HepG2 (cell line): Measurements from ENCODE around the gene ZC3H13. TPM values are rescaled to one million over a fixed set of nuclear protein-coding genes. Genes with fewer than 3 reads are reported as not detected.

Experiments used
- ATAC-seq: fragments of 200-7000 bp; cut with Tn5 transposase; 3 replicates; pipeline ENCODE4 v1.9.1; 2020; ENCODE audit warnings: mild to moderate bottlenecking, moderate library complexity
- BruUV-seq: library from RNA; stranded (reverse); fragments of 400-500 nt; replicated peaks from 2 replicates; lab custom pipeline; 2021; lab: Mats Ljungman, UMichigan
- CTCF ChIA-PET: fragments of 300-600 bp; formaldehyde crosslinking; extraction: SDS; loops from one replicate; lab custom pipeline; 2021; ENCODE audit warnings: low total read pairs, inconsistent platforms, low intra/inter-chr PET ratio; lab: Yijun Ruan, JAX
- POLR2A ChIA-PET: fragments of 350-600 bp; sonication (Branson Sonifier 250); formaldehyde crosslinking; loops from one replicate; lab custom pipeline; 2020; ENCODE audit warnings: antibody characterized with exemption, inconsistent platforms; lab: Yijun Ruan, JAX
- DNase-seq: peaks from one replicate; pipeline ENCODE4 v3.0.0-alpha.2; 2015; ENCODE audit warnings: low spot score
- FAIRE-seq: peaks from 3 replicates; lab custom pipeline; 2011; peaks lifted over from hg19 to GRCh38; lab: Jason Lieb, UNC
- H2AFZ ChIP-seq: one replicate; pipeline ENCODE4 v1.6.1; 2011; ENCODE audit warnings: low read length, inconsistent platforms
- H3K27ac ChIP-seq: fragments of 300-600 bp; 3 replicates; pipeline ENCODE4 v1.8.0; 2011; ENCODE audit warnings: mixed run types, mild to moderate bottlenecking, mixed read lengths, low read length, inconsistent platforms; ENCODE audit not compliant: insufficient read depth; ENCODE audit errors: extremely low read length
- H3K27me3 ChIP-seq, 2 experiments: fragments of 200-600 bp in 1 of 2; 2 replicates in 1 of 2; 3 replicates in 1 of 2; pipeline versions ENCODE4 v1.6.0 to v1.8.0; 2011; ENCODE audit warnings: low read length in 2 of 2, mild to moderate bottlenecking in 2 of 2, moderate library complexity in 2 of 2, inconsistent platforms in 1 of 2; ENCODE audit not compliant: insufficient read depth in 2 of 2, control insufficient read depth in 1 of 2
- H3K36me3 ChIP-seq, 2 experiments: fragments of 200-600 bp in 1 of 2; replicated peaks in 1 of 2; 2 replicates in 1 of 2; 3 replicates in 1 of 2; pipeline versions ENCODE4 v1.5.1 to v1.8.0; 2011; ENCODE audit warnings: low read length in 2 of 2, inconsistent platforms in 1 of 2; ENCODE audit not compliant: insufficient read depth in 2 of 2, control insufficient read depth in 1 of 2
- H3K4me1 ChIP-seq: 2 replicates; pipeline ENCODE4 v1.5.1; 2012; ENCODE audit warnings: low read length, inconsistent platforms; ENCODE audit not compliant: insufficient read depth
- H3K4me2 ChIP-seq: 2 replicates; pipeline ENCODE4 v1.6.0; 2011; ENCODE audit warnings: low read depth, low read length, inconsistent platforms
- H3K4me3 ChIP-seq, 3 experiments: fragments of 200-600 bp in 1 of 3; sonication (generic), shearing (Covaris generic) in 1 of 3; replicated peaks in 1 of 3; 2 replicates each; pipeline ENCODE4 v1.5.1; 2011 to 2016; ENCODE audit warnings: low read length in 3 of 3, inconsistent platforms in 2 of 3, low read depth in 2 of 3, mild to moderate bottlenecking in 2 of 3, control low read depth in 1 of 3, mixed read lengths in 1 of 3; ENCODE audit not compliant: insufficient read depth in 1 of 3
- H3K79me2 ChIP-seq: one replicate; pipeline ENCODE4 v1.6.1; 2011; ENCODE audit warnings: low read length, inconsistent platforms; ENCODE audit not compliant: insufficient read depth
- H3K9ac ChIP-seq: 2 replicates; pipeline ENCODE4 v1.6.0; 2011; ENCODE audit warnings: mild to moderate bottlenecking, low read depth, low read length, inconsistent platforms; ENCODE audit not compliant: insufficient read depth
- H3K9me3 ChIP-seq: 2 replicates; pipeline ENCODE4 v1.5.1; 2012; ENCODE audit warnings: mild to moderate bottlenecking, low read length
- H4K20me1 ChIP-seq: 2 replicates; pipeline ENCODE4 v1.6.0; 2011; ENCODE audit warnings: inconsistent platforms, mild to moderate bottlenecking, low read length, moderate library complexity; ENCODE audit not compliant: insufficient read depth
- CHCHD3 ChIP-seq: sonication (generic); formaldehyde crosslinking; IDR thresholded peaks from 2 replicates; pipeline ENCODE4 v1.8.0; 2022; ENCODE audit warnings: mild to moderate bottlenecking, missing genetic modification reagents, moderate library complexity
- HNRNPLL ChIP-seq: fragments of 200-400 bp; formaldehyde crosslinking; IDR thresholded peaks from 2 replicates; pipeline ENCODE4 v1.6.1; 2017; ENCODE audit warnings: mild to moderate bottlenecking, low read depth, low read length; ENCODE audit not compliant: poor library complexity, severe bottlenecking
- ISL2 ChIP-seq: sonication (generic); formaldehyde crosslinking; IDR thresholded peaks from 2 replicates; pipeline ENCODE4 v1.5.0; 2020; ENCODE audit warnings: missing genetic modification reagents
- NR2F6 ChIP-seq, 2 experiments: IDR thresholded peaks; 2 replicates each; pipeline ENCODE4 v1.6.1; 2016; ENCODE audit warnings: antibody characterized with exemption in 1 of 2, mild to moderate bottlenecking in 1 of 2
- TAF1 ChIP-seq: sonication (generic); formaldehyde crosslinking; IDR thresholded peaks from 2 replicates; pipeline ENCODE4 v1.4.0; 2020; ENCODE audit warnings: missing genetic modification reagents
- ZFP36 ChIP-seq: fragments of 150-350 bp; IDR thresholded peaks from 2 replicates; pipeline ENCODE4 v1.6.1; 2018; ENCODE audit warnings: borderline replicate concordance, low read length, low read depth; ENCODE audit not compliant: partially characterized antibody
- ZNF292 ChIP-seq: sonication (generic); formaldehyde crosslinking; IDR thresholded peaks from 2 replicates; pipeline ENCODE4 v1.8.1; 2022; ENCODE audit warnings: mild to moderate bottlenecking, low read depth, missing genetic modification reagents, borderline replicate concordance
- ZNF672 ChIP-seq: sonication (generic); formaldehyde crosslinking; IDR thresholded peaks from 2 replicates; pipeline ENCODE4 v1.8.1; 2022; ENCODE audit warnings: missing genetic modification reagents
- WGBS: methylation state at CpG from one replicate; pipeline ENCODE4 v1.1.6; 2017; ENCODE audit warnings: low lambda C conversion rate; 5-methylcytosine and 5-hydroxymethylcytosine counted together
- in situ Hi-C: cut with HindIII; loops from 2 replicates; pipeline ENCODE4 v1.10.0; 2017; ENCODE audit warnings: low pct_unique_long_range_greater_than_20kb; ENCODE audit not compliant: extremely low pct_ligation_motif_present
- intact Hi-C: fragments of 100-400 bp; cut with micrococcal nuclease; formaldehyde crosslinking; loops from one replicate; pipeline ENCODE4 v1.10.0; 2022; ENCODE audit not compliant: unreplicated experiment
- polyA plus RNA-seq, 8 experiments: library from polyadenylated mRNA; depleted of rRNA in 3 of 8; stranded (reverse) in 7 of 8; unstranded in 1 of 8; fragments of >200 nt; fragmentation: Illumina TruSeq in 4 of 8; extraction: Trizol in 4 of 8; gene quantifications; 2 replicates each; pipeline versions ENCODE4 v1.2.1 to v1.2.3, GENCODE V29; 2011 to 2016; ENCODE audit warnings: low read depth in 4 of 8, missing spikeins in 1 of 8, mixed read lengths in 1 of 8; ENCODE audit not compliant: insufficient read depth in 1 of 8
- total RNA-seq, 5 experiments: library from RNA; depleted of rRNA; stranded (reverse); fragments of >200 nt; fragmentation: Illumina TruSeq; extraction: Trizol; gene quantifications; 2 replicates each; pipeline ENCODE4 v1.2.3, GENCODE V29; 2016; ENCODE audit warnings: low read depth in 1 of 5
- TF ChIP-seq, protein P1 (sequence below): sonication (generic); formaldehyde crosslinking; conservative IDR thresholded peaks from 2 replicates; pipeline ENCODE4 v1.4.0; 2020; ENCODE audit warnings: missing genetic modification reagents
- TF ChIP-seq, protein P2 (sequence below): sonication (generic); formaldehyde crosslinking; IDR thresholded peaks from 2 replicates; pipeline ENCODE4 v1.4.0; 2020; ENCODE audit warnings: mild to moderate bottlenecking, missing genetic modification reagents

ZC3H13 gene
- total and polyA plus RNA-seq, 2 of the 13 experiments (the other 11 are each of a cell fraction or from before 2014, with no cell fraction given), result 2.7 to 23.5 TPM

DNA sequence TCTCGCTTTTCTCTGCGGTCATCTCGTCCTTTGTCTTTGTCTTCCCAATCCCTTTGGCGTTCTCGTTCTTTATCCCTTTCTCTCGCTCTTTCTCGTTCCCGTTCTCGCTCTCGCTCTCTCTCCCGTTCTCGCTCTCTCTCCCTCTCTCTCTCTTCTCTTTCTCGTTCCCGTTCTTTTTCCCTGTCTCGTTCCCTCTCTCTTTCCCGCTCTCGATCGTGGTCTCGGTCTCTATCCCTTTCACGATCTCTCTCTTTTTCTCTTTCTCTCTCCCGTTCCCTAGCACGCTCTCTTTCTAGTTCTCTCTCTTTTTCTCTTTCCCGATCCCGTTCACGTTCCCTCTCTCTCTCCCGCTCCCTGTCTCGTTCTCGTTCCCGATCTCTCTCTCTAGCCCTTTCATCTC is 77.2 kb downstream of the ZC3H13 start:
- TF ChIP-seq NR2F6 (IDR thresholded peaks at IDR 0.05) (no peak), NR2F6 (CRISPR knock-in tag; IDR thresholded peaks at IDR 0.05) (no peak), HNRNPLL (no peak), CHCHD3 (CRISPR knock-in tag) (no peak), TAF1 (CRISPR knock-in tag) (no peak)
- TF ChIP-seq, protein P1, sequence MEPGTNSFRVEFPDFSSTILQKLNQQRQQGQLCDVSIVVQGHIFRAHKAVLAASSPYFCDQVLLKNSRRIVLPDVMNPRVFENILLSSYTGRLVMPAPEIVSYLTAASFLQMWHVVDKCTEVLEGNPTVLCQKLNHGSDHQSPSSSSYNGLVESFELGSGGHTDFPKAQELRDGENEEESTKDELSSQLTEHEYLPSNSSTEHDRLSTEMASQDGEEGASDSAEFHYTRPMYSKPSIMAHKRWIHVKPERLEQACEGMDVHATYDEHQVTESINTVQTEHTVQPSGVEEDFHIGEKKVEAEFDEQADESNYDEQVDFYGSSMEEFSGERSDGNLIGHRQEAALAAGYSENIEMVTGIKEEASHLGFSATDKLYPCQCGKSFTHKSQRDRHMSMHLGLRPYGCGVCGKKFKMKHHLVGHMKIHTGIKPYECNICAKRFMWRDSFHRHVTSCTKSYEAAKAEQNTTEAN (CRISPR knock-in tag), result no peak
- TF ChIP-seq, all 625 proteins: peak for 0
- no peak overlapping the region for H3K4me2 ChIP-seq
- no peak overlapping the region for H3K4me3 ChIP-seq
- no peak overlapping the region for H3K9ac ChIP-seq
- intact Hi-C loops, result no loop called here
- no peak for ATAC-seq
- 98% methylated on average over 29 of the region's 29 CpGs for WGBS
- H2AFZ ChIP-seq, result no peak overlapping the region
- CTCF ChIA-PET, result no interaction called here
- no peak for DNase-seq
- FAIRE-seq, result no peak
- no peaks in the 10 kb centered on the region for H3K79me2 ChIP-seq
- H4K20me1 ChIP-seq, result no peaks in the 10 kb centered on the region
- in situ Hi-C loops, result no loop called here
- H3K27ac ChIP-seq, result no peak overlapping the region
- H3K4me1 ChIP-seq, result no peaks in the 10 kb centered on the region
- POLR2A ChIA-PET, result no interaction called here
- H3K36me3 ChIP-seq, result peaks cover 5 to 49% of the 10 kb centered on the region in 2 experiments
- no peaks in the 10 kb centered on the region for H3K27me3 ChIP-seq
- no TSS peak for BruUV-seq
- no peaks in the 10 kb centered on the region for H3K9me3 ChIP-seq

DNA sequence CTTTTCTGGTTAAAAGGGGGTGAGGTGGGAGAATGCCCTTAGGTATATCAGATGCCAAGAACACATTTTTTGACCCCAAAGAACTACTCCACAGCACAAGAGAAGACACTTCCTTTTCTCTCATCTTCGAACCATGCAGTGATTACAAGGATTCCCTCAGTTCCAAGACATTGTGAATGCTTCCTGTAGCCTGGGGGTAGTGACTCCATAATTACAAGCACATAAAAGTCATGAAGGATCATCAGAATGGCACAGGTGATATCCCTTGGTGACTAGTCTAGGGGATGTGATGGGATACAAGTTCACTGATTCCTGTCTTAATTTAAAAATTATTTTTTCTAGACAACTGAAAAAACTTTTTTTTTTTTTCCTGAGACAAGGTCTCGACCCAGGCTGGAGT is 78.0 kb downstream of the ZC3H13 start:
- ChIA-PET CTCF (no interaction called here), POLR2A (no interaction called here)
- no peaks in the 10 kb centered on the region for H3K27me3 ChIP-seq
- no peak overlapping the region for H3K9ac ChIP-seq
- no peak overlapping the region for H3K4me2 ChIP-seq
- ATAC-seq, result no peak
- H3K79me2 ChIP-seq, result no peaks in the 10 kb centered on the region
- H3K4me1 ChIP-seq, result no peaks in the 10 kb centered on the region
- no peaks in the 10 kb centered on the region for H4K20me1 ChIP-seq
- H3K4me3 ChIP-seq, result no peak overlapping the region
- H2AFZ ChIP-seq, result no peak overlapping the region
- in situ Hi-C loops, result no loop called here
- no peak for DNase-seq
- H3K9me3 ChIP-seq, result no peaks in the 10 kb centered on the region
- no TSS peak for BruUV-seq
- no peak overlapping the region for H3K27ac ChIP-seq
- WGBS, result 96% methylated on average over 2 of the region's 2 CpGs
- H3K36me3 ChIP-seq, result peaks cover 5 to 53% of the 10 kb centered on the region in 2 experiments
- no peak for FAIRE-seq
- intact Hi-C loops, result no loop called here
- TF ChIP-seq, protein P2, sequence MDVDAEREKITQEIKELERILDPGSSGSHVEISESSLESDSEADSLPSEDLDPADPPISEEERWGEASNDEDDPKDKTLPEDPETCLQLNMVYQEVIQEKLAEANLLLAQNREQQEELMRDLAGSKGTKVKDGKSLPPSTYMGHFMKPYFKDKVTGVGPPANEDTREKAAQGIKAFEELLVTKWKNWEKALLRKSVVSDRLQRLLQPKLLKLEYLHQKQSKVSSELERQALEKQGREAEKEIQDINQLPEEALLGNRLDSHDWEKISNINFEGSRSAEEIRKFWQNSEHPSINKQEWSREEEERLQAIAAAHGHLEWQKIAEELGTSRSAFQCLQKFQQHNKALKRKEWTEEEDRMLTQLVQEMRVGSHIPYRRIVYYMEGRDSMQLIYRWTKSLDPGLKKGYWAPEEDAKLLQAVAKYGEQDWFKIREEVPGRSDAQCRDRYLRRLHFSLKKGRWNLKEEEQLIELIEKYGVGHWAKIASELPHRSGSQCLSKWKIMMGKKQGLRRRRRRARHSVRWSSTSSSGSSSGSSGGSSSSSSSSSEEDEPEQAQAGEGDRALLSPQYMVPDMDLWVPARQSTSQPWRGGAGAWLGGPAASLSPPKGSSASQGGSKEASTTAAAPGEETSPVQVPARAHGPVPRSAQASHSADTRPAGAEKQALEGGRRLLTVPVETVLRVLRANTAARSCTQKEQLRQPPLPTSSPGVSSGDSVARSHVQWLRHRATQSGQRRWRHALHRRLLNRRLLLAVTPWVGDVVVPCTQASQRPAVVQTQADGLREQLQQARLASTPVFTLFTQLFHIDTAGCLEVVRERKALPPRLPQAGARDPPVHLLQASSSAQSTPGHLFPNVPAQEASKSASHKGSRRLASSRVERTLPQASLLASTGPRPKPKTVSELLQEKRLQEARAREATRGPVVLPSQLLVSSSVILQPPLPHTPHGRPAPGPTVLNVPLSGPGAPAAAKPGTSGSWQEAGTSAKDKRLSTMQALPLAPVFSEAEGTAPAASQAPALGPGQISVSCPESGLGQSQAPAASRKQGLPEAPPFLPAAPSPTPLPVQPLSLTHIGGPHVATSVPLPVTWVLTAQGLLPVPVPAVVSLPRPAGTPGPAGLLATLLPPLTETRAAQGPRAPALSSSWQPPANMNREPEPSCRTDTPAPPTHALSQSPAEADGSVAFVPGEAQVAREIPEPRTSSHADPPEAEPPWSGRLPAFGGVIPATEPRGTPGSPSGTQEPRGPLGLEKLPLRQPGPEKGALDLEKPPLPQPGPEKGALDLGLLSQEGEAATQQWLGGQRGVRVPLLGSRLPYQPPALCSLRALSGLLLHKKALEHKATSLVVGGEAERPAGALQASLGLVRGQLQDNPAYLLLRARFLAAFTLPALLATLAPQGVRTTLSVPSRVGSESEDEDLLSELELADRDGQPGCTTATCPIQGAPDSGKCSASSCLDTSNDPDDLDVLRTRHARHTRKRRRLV (CRISPR knock-in tag), result no peak
- no peak for TF ChIP-seq ZNF672
- no peak for TF ChIP-seq ZFP36
- no peak for TF ChIP-seq ISL2
- no peak for TF ChIP-seq ZNF292 (CRISPR knock-in tag)
